Stimulated activated CD8-positive, alpha-beta memory T cell treated with anti-CD3 and anti-CD28 coated beads, Interleukin-15, amount 100 ng/mL, for 4 hours (primary cell): ENCODE data around the gene SEC14L3.

Source experiments
- DNase-seq, 2 donors: peaks; one replicate each; pipeline ENCODE4 v3.0.0-alpha.2; 2020; ENCODE audit warnings: low read depth in 2 of 2

The SEC14L3 gene

DNA sequence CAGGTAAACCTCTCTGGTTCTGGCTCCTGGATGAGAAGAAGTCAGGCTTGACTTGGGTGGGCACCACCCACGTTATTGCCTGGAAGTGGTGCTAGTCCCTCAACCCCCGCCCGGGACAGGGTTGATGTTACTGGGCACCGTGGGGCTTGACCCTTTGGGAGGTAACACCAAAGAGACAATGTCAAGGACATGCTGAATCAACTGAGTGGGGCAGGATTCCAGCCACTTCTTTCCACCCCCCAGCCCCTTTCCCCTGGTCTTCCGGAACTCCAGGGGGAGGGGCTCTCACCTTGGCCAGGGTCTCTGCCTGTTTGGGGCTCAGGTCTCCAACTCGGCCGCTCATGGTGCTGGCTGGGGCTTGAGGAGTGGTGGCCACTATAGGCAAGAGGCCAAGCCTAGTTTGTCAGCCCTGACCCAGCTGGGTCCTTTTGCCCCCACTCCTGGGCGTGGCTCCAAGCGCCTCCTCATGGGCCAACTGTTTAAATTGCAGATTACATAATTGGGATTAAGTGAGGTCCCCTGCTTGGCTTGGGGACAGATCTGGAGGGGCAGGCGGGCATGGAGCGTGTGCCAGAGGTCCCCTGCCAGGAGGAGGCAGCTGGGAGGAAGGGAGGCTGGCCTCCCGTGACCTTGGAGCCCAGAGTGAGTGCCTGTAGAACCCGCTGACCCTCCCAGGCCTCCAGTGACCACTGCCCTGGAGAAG, at the start of gene SEC14L3:
Gene SEC14L3, minus strand, starts transcription at position 402 of the 703 bp plus-strand sequence. Its CDS starts 59 bp downstream, at position 343.
- no peak for DNase-seq

DNA sequence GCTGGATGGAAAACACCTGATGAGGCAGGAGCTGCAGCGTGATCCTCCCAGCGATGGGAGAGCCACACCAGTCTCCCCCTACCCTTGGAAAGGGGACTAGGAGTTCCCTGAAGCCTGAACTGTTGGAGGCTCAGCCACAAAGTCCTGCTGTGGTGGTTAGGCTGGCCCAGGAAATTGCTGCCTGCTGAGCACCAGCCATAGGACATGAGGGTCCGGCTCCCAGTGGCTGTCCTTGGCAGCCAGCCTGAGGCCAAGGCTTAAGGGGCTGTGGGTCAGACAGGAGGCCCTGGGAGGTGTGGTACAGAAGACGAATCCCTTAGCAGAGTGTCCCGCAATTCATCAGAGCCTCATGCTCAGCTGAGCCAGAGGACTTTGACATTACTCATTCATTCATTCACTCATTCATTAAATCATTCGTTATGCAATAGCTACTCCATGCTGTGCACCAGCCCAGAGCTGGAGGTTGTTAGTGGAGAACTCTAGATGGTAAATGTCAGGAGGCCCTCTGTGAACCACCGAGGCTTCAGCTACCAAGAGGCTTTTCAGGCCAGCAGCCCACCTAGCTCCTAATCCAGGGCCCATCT, 48.1 kb upstream of the SEC14L3 start:
- DNase-seq: no peak

GRCh38 chr22:30516731-30517130, 44.9 kb upstream of the SEC14L3 start:
- no peak for DNase-seq

GRCh38 chr22:30516273-30516672, 44.5 kb upstream of the SEC14L3 start:
- no peak for DNase-seq

- DNase-seq: no peak
These were observed 42.4 kb upstream of the SEC14L3 start for GRCh38 chr22:30514252-30514651.

DNA sequence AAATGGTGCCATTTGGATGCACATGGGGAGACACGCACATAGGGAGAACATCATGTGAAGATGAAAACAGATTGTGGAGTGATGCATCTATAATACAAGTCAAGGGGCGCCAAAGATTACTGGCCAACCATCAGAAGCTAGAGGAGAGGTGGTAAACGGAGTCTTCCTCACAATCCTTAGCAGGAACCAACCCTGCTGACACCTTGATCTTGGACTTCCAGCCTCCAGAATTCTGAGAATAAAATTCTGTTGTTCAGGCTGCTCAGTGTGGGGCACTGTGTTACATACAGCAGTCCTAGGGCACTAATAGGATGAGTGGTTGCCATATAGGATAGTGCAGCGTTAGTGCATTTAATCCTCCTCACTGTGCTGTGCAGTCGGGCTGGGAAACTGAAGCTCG, 41.6 kb upstream of the SEC14L3 start:
- no peak for DNase-seq

- no peak for DNase-seq
These were observed 40.1 kb upstream of the SEC14L3 start for GRCh38 chr22:30511911-30512310.

DNA sequence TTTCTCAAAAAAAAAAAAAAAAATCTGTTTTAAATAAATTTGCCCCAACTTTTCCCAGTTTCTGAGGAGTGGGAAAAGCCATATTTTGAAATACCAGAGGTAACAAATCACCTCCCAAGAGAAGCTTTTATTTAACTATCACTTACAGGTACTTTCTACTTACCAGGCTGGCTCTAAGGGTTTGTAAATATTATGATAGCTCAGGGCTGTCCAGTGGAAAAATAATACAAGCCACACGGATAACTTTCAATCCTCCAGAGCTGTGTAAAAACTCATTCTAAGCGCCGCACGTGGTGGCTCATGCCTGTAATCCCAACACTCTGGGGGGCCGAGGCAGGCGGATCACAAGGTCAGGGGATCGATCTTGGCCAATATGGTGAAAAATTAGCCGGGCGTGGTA, 39.3 kb upstream of the SEC14L3 start:
- DNase-seq: no peak

DNA sequence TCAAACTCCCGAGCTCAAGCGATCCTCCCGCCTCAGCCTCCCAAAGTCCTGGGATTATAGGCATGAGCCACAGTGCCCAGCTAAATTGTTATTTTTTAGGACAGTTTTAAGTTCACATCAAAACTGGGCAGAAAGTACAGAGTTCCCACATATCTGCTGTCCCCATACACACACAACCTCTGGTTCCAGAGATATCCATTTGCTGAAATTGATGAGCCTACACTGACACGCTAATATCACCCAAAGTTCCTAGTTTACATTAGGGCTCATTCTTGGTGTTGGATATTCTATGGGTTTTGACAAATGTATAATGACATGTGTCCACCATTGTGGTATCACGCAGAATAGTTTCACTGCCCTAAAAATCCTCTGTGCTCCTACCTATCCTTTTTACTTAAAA, 36.4 kb upstream of the SEC14L3 start:
- DNase-seq: no peak

- DNase-seq: no peak
These were observed 35.9 kb upstream of the SEC14L3 start for GRCh38 chr22:30507670-30508069.

DNA sequence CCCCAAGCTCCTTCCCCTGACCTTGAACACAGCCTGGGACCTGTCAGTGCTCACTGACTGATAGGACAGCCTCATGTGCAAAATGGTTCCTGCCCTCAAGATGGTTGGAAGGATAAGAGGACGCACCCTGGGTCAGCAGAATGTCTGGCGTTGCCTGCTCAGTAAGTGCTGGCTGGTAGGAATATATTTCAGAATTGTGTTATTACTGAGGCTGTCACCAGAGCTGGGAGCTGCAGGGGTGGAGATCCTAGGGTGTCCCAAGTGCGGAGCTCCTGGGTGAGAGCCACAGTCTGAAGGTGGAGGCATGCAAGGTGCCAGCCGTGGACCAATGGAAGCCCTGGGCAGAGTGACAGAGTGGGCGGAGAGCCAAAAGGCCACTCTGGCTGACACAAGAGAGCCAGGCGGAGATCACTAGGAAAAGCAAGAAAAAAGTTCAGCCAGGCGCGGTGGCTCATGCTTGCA, 34.7 kb upstream of the SEC14L3 start:
- no peak for DNase-seq

DNA sequence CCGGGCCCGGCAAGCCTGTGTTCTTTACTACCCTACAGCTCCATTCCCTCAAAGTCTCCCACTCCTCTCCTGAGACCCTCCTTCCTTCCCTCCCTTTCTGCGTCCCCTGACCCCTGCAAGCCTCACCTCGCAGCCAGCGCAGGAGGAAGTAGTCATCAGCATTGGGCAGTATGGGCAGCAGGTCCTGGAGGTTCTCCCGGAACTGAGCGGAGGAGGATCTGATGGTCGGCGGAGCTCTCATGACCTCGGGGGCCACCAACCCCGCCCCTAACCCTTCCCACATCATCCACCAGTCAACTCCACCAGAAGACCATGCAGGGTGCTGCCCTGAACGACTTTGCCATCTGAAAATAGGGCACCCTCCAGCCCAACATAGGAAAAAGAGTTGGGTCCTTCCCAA, 31.7 kb upstream of the SEC14L3 start:
- DNase-seq: no peak

- no peak for DNase-seq
These were observed 31.1 kb upstream of the SEC14L3 start for GRCh38 chr22:30502911-30503310.

DNA sequence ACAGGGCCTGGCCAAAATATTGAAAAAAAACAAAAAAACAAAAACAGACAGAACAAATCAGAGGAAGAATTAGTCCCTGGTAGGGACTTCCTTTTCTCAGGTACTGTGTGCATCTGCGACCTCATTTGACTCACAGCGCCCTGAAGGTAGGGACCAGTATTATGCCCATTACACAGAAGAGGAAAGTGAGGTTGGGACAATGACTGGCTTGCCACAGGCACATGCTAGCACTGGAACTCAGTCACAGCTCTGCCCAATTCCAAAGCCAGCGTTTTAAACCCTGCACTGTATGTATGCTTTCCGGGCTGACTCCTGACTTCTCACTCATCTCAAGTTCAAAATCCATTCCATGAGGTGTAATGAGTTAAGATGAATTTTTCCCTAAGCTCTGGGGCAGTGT, 30.3 kb upstream of the SEC14L3 start:
- no peak for DNase-seq

GRCh38 chr22:30500628-30501027, 28.8 kb upstream of the SEC14L3 start:
- no peak for DNase-seq

GRCh38 chr22:30497466-30498150, 25.8 kb upstream of the SEC14L3 start:
- DNase-seq: no peak

GRCh38 chr22:30495041-30495784, 23.4 kb upstream of the SEC14L3 start:
- DNase-seq: no peak

DNA sequence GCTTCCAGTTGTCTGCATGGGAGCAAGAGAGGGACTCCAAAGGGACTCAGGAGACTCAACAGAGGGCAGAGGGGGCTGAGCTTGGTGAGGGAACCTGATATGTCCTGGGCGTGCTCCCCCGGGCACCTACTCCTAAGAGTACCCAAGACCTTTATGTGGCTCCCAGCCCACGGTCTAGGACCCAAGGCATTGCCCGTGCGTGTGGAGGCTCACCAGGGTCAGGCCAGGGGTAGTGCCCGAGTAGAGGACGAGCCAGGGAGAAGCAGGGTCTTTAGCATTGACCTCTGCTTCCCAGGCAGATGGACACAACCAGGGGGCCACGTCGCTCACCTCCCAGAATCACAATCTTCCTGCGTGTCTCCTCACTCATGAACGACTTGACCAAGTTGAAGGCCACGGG, 20.3 kb upstream of the SEC14L3 start:
- DNase-seq: no peak

DNA sequence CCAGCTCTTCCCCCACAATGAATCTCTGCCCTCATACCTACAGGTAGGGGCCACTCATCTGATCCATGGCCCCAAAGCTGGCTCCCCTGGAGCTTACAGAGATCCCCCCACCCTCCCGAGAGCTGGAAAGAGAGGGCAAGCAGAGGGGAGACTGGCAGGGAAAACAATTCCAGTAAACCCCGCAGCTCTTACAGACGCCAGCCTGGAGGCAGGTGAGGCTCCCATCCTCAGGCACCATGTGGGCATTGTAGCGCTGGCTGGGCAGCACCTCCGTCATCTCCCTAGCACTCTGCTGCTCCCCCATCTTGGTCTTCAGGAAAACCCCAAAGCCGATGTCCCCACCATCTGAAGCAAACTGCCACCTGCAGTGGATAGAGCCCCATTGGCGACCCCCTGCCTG, 19.6 kb upstream of the SEC14L3 start:
- no peak for DNase-seq

DNA sequence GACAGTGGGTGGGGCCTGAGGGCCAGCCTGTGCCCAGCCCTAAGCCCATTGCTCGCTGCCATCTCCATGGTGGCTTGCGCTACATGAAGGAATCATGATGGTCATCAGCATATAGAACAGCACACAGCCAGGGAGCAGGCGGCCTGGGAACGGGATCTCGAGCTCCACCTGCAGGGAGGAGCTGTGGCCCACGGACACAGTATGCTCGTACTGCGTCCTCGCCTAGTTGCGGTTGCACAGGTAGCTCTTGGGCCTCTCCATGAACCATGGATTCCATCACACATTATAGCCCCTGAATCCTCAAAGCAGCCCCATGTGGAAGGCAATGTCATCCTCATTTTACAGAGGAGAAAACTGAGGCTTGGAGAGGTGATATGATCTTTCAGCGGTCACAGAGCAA, 18.6 kb upstream of the SEC14L3 start:
- DNase-seq: no peak

GRCh38 chr22:30488121-30488520, 16.3 kb upstream of the SEC14L3 start:
- DNase-seq: no peak

GRCh38 chr22:30486661-30487115, 14.9 kb upstream of the SEC14L3 start:
- no peak for DNase-seq
